ENCODE data around the gene CAMK1.

GRCh38 chr3:9742560-9742959, 27.2 kb downstream of the CAMK1 start:
- no peak for TF ChIP-seq GATA2 (IDR thresholded peaks at IDR 0.05; ENCODE audit: low read depth, low read length)
- TF ChIP-seq GATA3 (IDR thresholded peaks at IDR 0.05; ENCODE audit: low read depth, low read length): no peak
